ENCODE data around the gene PLA2G2F. TPM values are rescaled to one million over a fixed set of nuclear protein-coding genes. Genes with fewer than 3 reads are reported as not detected.

Gene PLA2G2F
- total RNA-seq, 1 donor from 2014 or later: 9.2 TPM

DNA sequence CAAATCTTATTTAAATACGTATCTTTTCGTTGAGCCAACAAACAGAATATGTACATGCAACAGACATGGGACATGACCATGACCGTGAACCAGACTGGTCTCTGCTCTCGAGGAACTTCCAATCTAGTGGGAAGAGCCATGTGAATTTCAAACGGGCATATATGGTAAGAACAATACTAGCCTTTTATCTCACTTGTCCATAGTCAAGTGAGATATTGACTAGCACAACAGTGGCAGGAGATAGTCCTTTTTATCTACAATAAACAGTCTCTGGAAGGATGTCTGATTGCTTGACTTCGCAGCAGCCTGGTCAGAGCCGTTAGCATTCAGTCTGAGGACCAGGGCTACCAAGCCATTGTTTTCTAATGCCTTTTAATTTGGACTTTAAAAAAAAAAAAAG, 59.8 kb downstream of the PLA2G2F start:
- Histone ChIP-seq H3K27me3 (ENCODE audit: control insufficient read depth, insufficient read depth, low read length) (peaks cover 3% of the 10 kb centered on the region), H3K36me3 (ENCODE audit: control insufficient read depth, insufficient read depth, low read length) (no peaks in the 10 kb centered on the region), H3K4me3 (ENCODE audit: low read depth, low read length) (no peak overlapping the region)
- TF ChIP-seq, protein P1, sequence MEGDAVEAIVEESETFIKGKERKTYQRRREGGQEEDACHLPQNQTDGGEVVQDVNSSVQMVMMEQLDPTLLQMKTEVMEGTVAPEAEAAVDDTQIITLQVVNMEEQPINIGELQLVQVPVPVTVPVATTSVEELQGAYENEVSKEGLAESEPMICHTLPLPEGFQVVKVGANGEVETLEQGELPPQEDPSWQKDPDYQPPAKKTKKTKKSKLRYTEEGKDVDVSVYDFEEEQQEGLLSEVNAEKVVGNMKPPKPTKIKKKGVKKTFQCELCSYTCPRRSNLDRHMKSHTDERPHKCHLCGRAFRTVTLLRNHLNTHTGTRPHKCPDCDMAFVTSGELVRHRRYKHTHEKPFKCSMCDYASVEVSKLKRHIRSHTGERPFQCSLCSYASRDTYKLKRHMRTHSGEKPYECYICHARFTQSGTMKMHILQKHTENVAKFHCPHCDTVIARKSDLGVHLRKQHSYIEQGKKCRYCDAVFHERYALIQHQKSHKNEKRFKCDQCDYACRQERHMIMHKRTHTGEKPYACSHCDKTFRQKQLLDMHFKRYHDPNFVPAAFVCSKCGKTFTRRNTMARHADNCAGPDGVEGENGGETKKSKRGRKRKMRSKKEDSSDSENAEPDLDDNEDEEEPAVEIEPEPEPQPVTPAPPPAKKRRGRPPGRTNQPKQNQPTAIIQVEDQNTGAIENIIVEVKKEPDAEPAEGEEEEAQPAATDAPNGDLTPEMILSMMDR (IDR thresholded peaks at IDR 0.05; ENCODE audit: insufficient read depth, low read length, poor library complexity, severe bottlenecking): no peak
- DNase-seq (ENCODE audit: low read depth): no peak

DNA sequence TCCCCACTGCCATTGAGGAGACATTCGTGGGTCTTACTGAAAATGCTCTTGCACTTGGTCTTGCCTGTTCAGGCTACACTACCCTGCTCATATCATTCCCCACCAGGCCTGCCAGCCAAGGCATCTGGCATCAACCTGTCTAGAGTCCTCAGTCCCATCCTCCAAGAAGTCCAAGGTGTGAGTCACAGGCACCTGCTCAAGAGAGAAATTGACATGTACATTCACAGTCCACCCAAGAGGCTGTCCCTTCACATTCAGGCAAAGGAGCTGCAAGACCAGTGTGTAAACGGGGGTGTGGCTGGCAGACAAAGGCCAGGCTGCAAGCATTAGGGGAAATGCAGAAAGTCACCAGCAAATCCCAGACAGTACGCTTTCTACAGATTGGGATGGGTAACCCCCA, 60.3 kb downstream of the PLA2G2F start:
- TF ChIP-seq, protein P1 (IDR thresholded peaks at IDR 0.05; ENCODE audit: insufficient read depth, low read length, poor library complexity, severe bottlenecking): no peak
- Histone ChIP-seq H3K4me3 (ENCODE audit: low read depth, low read length) (no peak overlapping the region), H3K27me3 (ENCODE audit: control insufficient read depth, insufficient read depth, low read length) (peaks cover 3% of the 10 kb centered on the region), H3K36me3 (ENCODE audit: control insufficient read depth, insufficient read depth, low read length) (no peaks in the 10 kb centered on the region)
- DNase-seq (ENCODE audit: low read depth): no peak

DNA sequence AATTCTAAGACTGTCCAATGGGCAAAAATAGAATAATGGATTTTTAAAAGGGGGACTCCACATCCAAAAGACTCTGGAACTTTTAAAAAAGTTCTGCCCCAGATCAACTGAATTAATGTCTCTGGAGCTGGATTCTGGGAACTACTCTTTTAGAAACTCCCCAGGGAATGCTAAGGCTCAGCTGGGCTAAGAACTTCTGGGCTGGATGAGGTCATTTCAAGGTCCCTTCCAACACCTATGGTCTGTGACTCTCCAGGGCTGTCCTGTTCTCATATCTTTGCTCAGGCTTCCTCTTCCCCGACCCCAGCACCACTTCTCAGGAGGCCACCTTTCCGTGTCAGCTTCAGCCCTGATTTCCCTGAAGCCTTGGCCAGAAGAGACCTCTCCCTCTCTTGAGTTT, 60.7 kb downstream of the PLA2G2F start:
- H3K4me3 ChIP-seq (ENCODE audit: low read depth, low read length): no peak overlapping the region
- TF ChIP-seq, protein P1 (IDR thresholded peaks at IDR 0.05; ENCODE audit: insufficient read depth, low read length, poor library complexity, severe bottlenecking): no peak
- no peak for DNase-seq (ENCODE audit: low read depth)
- peaks cover 3% of the 10 kb centered on the region for H3K27me3 ChIP-seq (ENCODE audit: control insufficient read depth, insufficient read depth, low read length)
- H3K36me3 ChIP-seq (ENCODE audit: control insufficient read depth, insufficient read depth, low read length): no peaks in the 10 kb centered on the region

Other genes with a start within 250 kb of the PLA2G2F start
- gene PLA2G2E, start 215.7 kb upstream of the PLA2G2F start, total RNA-seq: not detected in 2 replicates
- not detected in 2 replicates for gene PLA2G2A, start 159.7 kb upstream of the PLA2G2F start, total RNA-seq
- not detected in 2 replicates for gene PLA2G5, start 69.1 kb upstream of the PLA2G2F start, total RNA-seq
- not detected in 2 replicates for gene PLA2G2D, start 19.8 kb upstream of the PLA2G2F start, total RNA-seq
- 0.96 and 1.6 TPM in 2 replicates for gene UBXN10, start 46.8 kb downstream of the PLA2G2F start, total RNA-seq
- not detected in 2 replicates for gene PLA2G2C, start 47.2 kb downstream of the PLA2G2F start, total RNA-seq
- gene VWA5B1, start 151.6 kb downstream of the PLA2G2F start, total RNA-seq: 0.14 TPM in 1 of 2 replicates, not detected in the other

Data from kidney epithelial cell (primary cell).